Neural progenitor cell (in vitro differentiated cells): ENCODE measurements around the gene NDUFB6. TPM values are rescaled to one million over a fixed set of nuclear protein-coding genes. Genes with fewer than 3 reads are reported as not detected.

ENCODE experiments used
- DNase-seq: peaks from one replicate; pipeline ENCODE4 v3.0.0-alpha.2; 2016; ENCODE audit warnings: low spot score
- H2AFZ ChIP-seq: fragments of 200-600 bp; sonication (generic); replicated peaks from 2 replicates; pipeline ENCODE4 v1.6.1; 2016; ENCODE audit warnings: antibody characterized with exemption
- H3F3A ChIP-seq: fragments of 200-600 bp; sonication (generic); 2 replicates; pipeline ENCODE4 v1.6.1; 2016; ENCODE audit warnings: antibody characterized with exemption, low read depth
- H3K27ac ChIP-seq: fragments of 200-600 bp; sonication (generic); 2 replicates; pipeline ENCODE4 v1.5.1; 2016; ENCODE audit warnings: mild to moderate bottlenecking
- H3K27me3 ChIP-seq: fragments of 200-600 bp; sonication (generic); 2 replicates; pipeline ENCODE4 v1.6.1; 2016; ENCODE audit warnings: mild to moderate bottlenecking, moderate library complexity
- H3K36me3 ChIP-seq: fragments of 200-600 bp; sonication (generic); 2 replicates; pipeline ENCODE4 v1.5.1; 2016
- H3K4me1 ChIP-seq: fragments of 200-600 bp; sonication (generic); 2 replicates; pipeline ENCODE4 v1.6.1; 2016; ENCODE audit warnings: mixed run types
- H3K4me2 ChIP-seq: fragments of 200-600 bp; sonication (generic); 2 replicates; pipeline ENCODE4 v1.6.1; 2016
- H3K4me3 ChIP-seq: fragments of 200-600 bp; sonication (generic); 2 replicates; pipeline ENCODE4 v1.5.1; 2016
- H3K79me2 ChIP-seq: fragments of 200-600 bp; sonication (generic); 2 replicates; pipeline ENCODE4 v1.6.1; 2016; ENCODE audit warnings: low read depth
- H3K9ac ChIP-seq: fragments of 200-600 bp; sonication (generic); 2 replicates; pipeline ENCODE4 v1.6.1; 2016
- H3K9me3 ChIP-seq: fragments of 200-600 bp; sonication (generic); 2 replicates; pipeline ENCODE4 v1.5.1; 2016; ENCODE audit warnings: low read depth
- H4K20me1 ChIP-seq: fragments of 200-600 bp; sonication (generic); 2 replicates; pipeline ENCODE4 v1.6.1; 2016; ENCODE audit warnings: low read depth
- H3K27ac Mint-ChIP-seq: 3 replicates; pipeline ENCODE4 v1.8.0; 2021; ENCODE audit warnings: mixed read lengths
- H3K27me3 Mint-ChIP-seq: 2 replicates; pipeline ENCODE4 v1.8.0; 2022; ENCODE audit warnings: low read depth, mild to moderate bottlenecking, inconsistent platforms, moderate library complexity, mixed read lengths; ENCODE audit not compliant: insufficient read depth
- H3K36me3 Mint-ChIP-seq: 3 replicates; pipeline ENCODE4 v1.8.0; 2021; ENCODE audit warnings: mixed read lengths
- H3K4me1 Mint-ChIP-seq: 3 replicates; pipeline ENCODE4 v1.8.0; 2021; ENCODE audit warnings: mixed read lengths
- H3K4me3 Mint-ChIP-seq: 3 replicates; pipeline ENCODE4 v1.8.0; 2021; ENCODE audit warnings: mild to moderate bottlenecking, moderate library complexity, mixed read lengths
- H3K9me3 Mint-ChIP-seq: 3 replicates; pipeline ENCODE4 v1.8.0; 2020; ENCODE audit warnings: mixed read lengths
- EZH2 ChIP-seq: fragments of 200-600 bp; sonication (generic); IDR thresholded peaks from 2 replicates; pipeline ENCODE4 v1.6.1; 2017; ENCODE audit warnings: antibody characterized with exemption, mild to moderate bottlenecking, moderate library complexity
- EZH2phosphoT487 ChIP-seq: fragments of 200-600 bp; sonication (generic); IDR thresholded peaks from 2 replicates; pipeline ENCODE4 v1.6.1; 2017; ENCODE audit warnings: antibody characterized with exemption
- total RNA-seq: library from RNA; depleted of rRNA; stranded (reverse); fragments of >200 nt; gene quantifications from 2 replicates; pipeline ENCODE4 v1.2.3, GENCODE V29; 2015; ENCODE audit warnings: low replicate concordance
- TF ChIP-seq, protein P1 (sequence below): fragments of 200-600 bp; sonication (generic); IDR thresholded peaks from 2 replicates; pipeline ENCODE4 v1.5.1; 2017; ENCODE audit warnings: antibody characterized with exemption, mild to moderate bottlenecking

Gene NDUFB6
- total RNA-seq, 1 donor from 2014 or later: 64.9 TPM

DNA sequence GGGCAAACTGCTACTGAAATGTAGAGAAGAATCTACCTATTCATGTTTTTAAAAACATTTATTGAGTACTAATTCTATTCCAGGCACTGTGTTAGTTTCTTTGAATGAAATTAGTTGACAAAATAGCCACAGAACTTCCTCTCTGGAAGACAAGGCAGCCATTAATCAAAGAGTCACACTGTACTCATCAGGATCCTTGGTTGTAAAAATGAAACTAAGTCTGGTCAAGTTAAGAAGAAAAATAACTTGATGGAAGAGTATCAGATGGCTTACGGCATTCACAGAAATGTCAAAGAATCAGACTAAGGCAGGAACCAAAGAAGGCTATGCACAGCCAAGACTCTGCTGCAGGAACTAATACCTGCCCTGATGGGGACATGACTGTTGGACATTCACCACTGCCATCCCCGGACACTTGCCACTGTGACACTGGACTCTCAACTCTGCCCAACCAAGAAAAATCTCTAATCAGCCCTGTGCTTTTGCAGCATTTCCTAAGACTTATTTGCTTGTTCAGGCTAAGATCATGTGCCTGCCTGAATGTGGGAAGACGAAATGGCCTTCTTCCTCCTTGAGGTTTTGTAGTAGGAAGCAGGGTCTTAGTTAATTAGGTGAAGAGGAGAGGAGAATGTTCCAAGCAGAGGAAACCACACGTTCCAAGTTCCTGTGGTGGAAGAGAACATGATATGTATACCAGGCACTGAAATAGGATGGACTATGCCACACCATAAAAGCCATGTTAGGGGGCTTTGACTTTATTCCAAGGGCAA, 23.3 kb upstream of the NDUFB6 start:
- no peaks in the 10 kb centered on the region for H3K27me3 Mint-ChIP-seq
- no peak overlapping the region for H2AFZ ChIP-seq
- no peaks in the 10 kb centered on the region for H3K36me3 ChIP-seq
- no peaks in the 10 kb centered on the region for H3K36me3 Mint-ChIP-seq
- H3K4me3 ChIP-seq: no peak overlapping the region
- no peak overlapping the region for H3K9ac ChIP-seq
- H3K79me2 ChIP-seq: no peaks in the 10 kb centered on the region
- H3K27ac ChIP-seq: no peak overlapping the region
- no peak for DNase-seq
- no peaks in the 10 kb centered on the region for H4K20me1 ChIP-seq
- H3K4me1 Mint-ChIP-seq: no peaks in the 10 kb centered on the region
- H3K4me2 ChIP-seq: no peak overlapping the region
- H3K27me3 ChIP-seq: no peaks in the 10 kb centered on the region
- TF ChIP-seq, protein P1, sequence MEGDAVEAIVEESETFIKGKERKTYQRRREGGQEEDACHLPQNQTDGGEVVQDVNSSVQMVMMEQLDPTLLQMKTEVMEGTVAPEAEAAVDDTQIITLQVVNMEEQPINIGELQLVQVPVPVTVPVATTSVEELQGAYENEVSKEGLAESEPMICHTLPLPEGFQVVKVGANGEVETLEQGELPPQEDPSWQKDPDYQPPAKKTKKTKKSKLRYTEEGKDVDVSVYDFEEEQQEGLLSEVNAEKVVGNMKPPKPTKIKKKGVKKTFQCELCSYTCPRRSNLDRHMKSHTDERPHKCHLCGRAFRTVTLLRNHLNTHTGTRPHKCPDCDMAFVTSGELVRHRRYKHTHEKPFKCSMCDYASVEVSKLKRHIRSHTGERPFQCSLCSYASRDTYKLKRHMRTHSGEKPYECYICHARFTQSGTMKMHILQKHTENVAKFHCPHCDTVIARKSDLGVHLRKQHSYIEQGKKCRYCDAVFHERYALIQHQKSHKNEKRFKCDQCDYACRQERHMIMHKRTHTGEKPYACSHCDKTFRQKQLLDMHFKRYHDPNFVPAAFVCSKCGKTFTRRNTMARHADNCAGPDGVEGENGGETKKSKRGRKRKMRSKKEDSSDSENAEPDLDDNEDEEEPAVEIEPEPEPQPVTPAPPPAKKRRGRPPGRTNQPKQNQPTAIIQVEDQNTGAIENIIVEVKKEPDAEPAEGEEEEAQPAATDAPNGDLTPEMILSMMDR: no peak
- TF ChIP-seq EZH2 (no peak), EZH2phosphoT487 (no peak)
- H3F3A ChIP-seq: no peaks in the 10 kb centered on the region
- H3K9me3 ChIP-seq: no peaks in the 10 kb centered on the region
- no peaks in the 10 kb centered on the region for H3K4me1 ChIP-seq
- peaks cover 3% of the 10 kb centered on the region for H3K9me3 Mint-ChIP-seq
- H3K27ac Mint-ChIP-seq: no peak overlapping the region
- H3K4me3 Mint-ChIP-seq: no peak overlapping the region

DNA sequence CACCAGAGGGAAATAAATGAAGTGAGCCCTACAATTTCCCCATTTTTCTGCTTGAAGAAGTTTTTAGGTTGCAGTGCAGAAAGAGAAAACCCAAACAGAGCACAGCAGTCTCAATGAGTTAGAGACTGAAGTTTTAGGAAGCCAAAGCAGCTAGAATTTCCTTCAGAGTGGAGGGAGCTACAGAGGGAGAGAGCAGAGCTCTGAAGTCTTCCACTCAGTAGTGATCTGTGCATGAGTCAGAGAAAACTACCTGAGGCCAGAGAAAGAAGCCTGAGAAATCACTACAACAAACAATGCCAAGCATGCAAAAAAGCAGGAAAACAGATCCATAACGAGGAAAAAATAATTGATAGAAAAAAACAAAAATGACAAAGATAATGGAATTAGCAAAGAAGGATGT, 17.9 kb upstream of the NDUFB6 start:
- TF ChIP-seq EZH2phosphoT487 (no peak), EZH2 (no peak)
- TF ChIP-seq, protein P1: no peak
- Histone ChIP-seq H3K4me3 (no peak overlapping the region), H3F3A (no peaks in the 10 kb centered on the region), H3K27me3 (no peaks in the 10 kb centered on the region), H3K4me1 (no peaks in the 10 kb centered on the region), H3K9me3 (no peaks in the 10 kb centered on the region), H3K79me2 (no peaks in the 10 kb centered on the region), H3K27ac (no peak overlapping the region), H3K36me3 (no peaks in the 10 kb centered on the region), H2AFZ (no peak overlapping the region), H4K20me1 (no peaks in the 10 kb centered on the region), H3K4me2 (no peak overlapping the region), H3K9ac (no peak overlapping the region)
- Mint-ChIP-seq H3K4me1 (no peaks in the 10 kb centered on the region), H3K4me3 (no peak overlapping the region), H3K27me3 (no peaks in the 10 kb centered on the region), H3K36me3 (no peaks in the 10 kb centered on the region), H3K27ac (no peak overlapping the region), H3K9me3 (peaks cover under 1% of the 10 kb centered on the region)
- no peak for DNase-seq

- H3K9me3 ChIP-seq: no peaks in the 10 kb centered on the region
- Mint-ChIP-seq H3K27ac (no peak overlapping the region), H3K4me3 (no peak overlapping the region), H3K9me3 (peaks cover 2% of the 10 kb centered on the region), H3K36me3 (no peaks in the 10 kb centered on the region), H3K27me3 (no peaks in the 10 kb centered on the region), H3K4me1 (no peaks in the 10 kb centered on the region)
- no peaks in the 10 kb centered on the region for H3K36me3 ChIP-seq
- H3K27ac ChIP-seq: no peak overlapping the region
- no peak overlapping the region for H3K9ac ChIP-seq
- H3K27me3 ChIP-seq: no peaks in the 10 kb centered on the region
- H3K4me2 ChIP-seq: no peak overlapping the region
- TF ChIP-seq, protein P1: no peak
- TF ChIP-seq EZH2: no peak
- H3F3A ChIP-seq: no peaks in the 10 kb centered on the region
- no peaks in the 10 kb centered on the region for H3K79me2 ChIP-seq
- H3K4me3 ChIP-seq: no peak overlapping the region
- DNase-seq: no peak
- H2AFZ ChIP-seq: no peak overlapping the region
- H4K20me1 ChIP-seq: no peaks in the 10 kb centered on the region
- H3K4me1 ChIP-seq: no peaks in the 10 kb centered on the region
These were observed 17.5 kb upstream of the NDUFB6 start for GRCh38 chr9:32590476-32590875.
